SU-DHL-6 (cell line): ENCODE measurements around the gene RHAG.

Experiments used
- H2AFZ ChIP-seq: fragments of 200-600 bp; sonication (generic); 2 replicates; pipeline ENCODE4 v1.6.1; 2014; ENCODE audit warnings: low read depth, mild to moderate bottlenecking, moderate library complexity, mixed read lengths, antibody characterized with exemption, low read length; ENCODE audit not compliant: severe bottlenecking
- H3F3A ChIP-seq: fragments of 200-600 bp; shearing (Covaris generic); 2 replicates; pipeline ENCODE4 v1.6.0; 2016; ENCODE audit warnings: antibody characterized with exemption, mild to moderate bottlenecking; ENCODE audit not compliant: insufficient read depth
- H3K27ac ChIP-seq: fragments of 200-600 bp; sonication (generic); 2 replicates; pipeline ENCODE4 v1.5.1; 2016; ENCODE audit warnings: low read depth, mild to moderate bottlenecking, low read length, moderate library complexity, mixed read lengths
- H3K27me3 ChIP-seq: fragments of 200-600 bp; sonication (generic), shearing (Covaris generic); 2 replicates; pipeline ENCODE4 v1.6.0; 2014; ENCODE audit warnings: mild to moderate bottlenecking, low read length
- H3K36me3 ChIP-seq: fragments of 200-600 bp; sonication (generic); 2 replicates; pipeline ENCODE4 v1.6.1; 2014; ENCODE audit warnings: mild to moderate bottlenecking, low read length, mixed read lengths
- H3K4me2 ChIP-seq: fragments of 300-600, 200-600 bp; shearing (Covaris generic), sonication (generic); 2 replicates; pipeline ENCODE4 v1.6.0; 2014; ENCODE audit warnings: low read length, low read depth, mild to moderate bottlenecking; ENCODE audit not compliant: poor library complexity, severe bottlenecking
- H3K4me3 ChIP-seq: fragments of 200-600 bp; sonication (generic); 2 replicates; pipeline ENCODE4 v1.5.1; 2014; ENCODE audit warnings: antibody characterized with exemption, low read length, mild to moderate bottlenecking, mixed read lengths; ENCODE audit not compliant: insufficient read depth, poor library complexity, severe bottlenecking
- H3K79me2 ChIP-seq: fragments of 200-600 bp; sonication (generic); 2 replicates; pipeline ENCODE4 v1.6.1; 2014; ENCODE audit warnings: mild to moderate bottlenecking, low read length, moderate library complexity; ENCODE audit not compliant: insufficient read depth
- H3K9ac ChIP-seq: fragments of 200-600 bp; sonication (generic); 2 replicates; pipeline ENCODE4 v1.7.0; 2014; ENCODE audit warnings: mild to moderate bottlenecking, low read length
- H3K9me2 ChIP-seq: fragments of 200-600 bp; sonication (generic); replicated peaks from 2 replicates; pipeline ENCODE4 v1.6.1; 2014; ENCODE audit warnings: low read length; ENCODE audit not compliant: insufficient read depth
- H3K9me3 ChIP-seq: fragments of 200-600 bp; sonication (generic); 2 replicates; pipeline ENCODE4 v1.6.1; 2014; ENCODE audit warnings: low read length, mixed read lengths; ENCODE audit not compliant: insufficient read depth
- H4K20me1 ChIP-seq: fragments of 200-600 bp; sonication (generic); 2 replicates; pipeline ENCODE4 v1.6.1; 2014; ENCODE audit warnings: low read depth, mild to moderate bottlenecking, antibody characterized with exemption, low read length, moderate library complexity, mixed read lengths
- EZH2phosphoT487 ChIP-seq: fragments of 200-600 bp; sonication (generic), shearing (Covaris generic); conservative IDR thresholded peaks from 2 replicates; pipeline ENCODE4 v1.6.1; 2018; ENCODE audit warnings: mild to moderate bottlenecking, antibody characterized with exemption, low read length, moderate library complexity, mixed read lengths
- TF ChIP-seq, protein P1 (sequence below): fragments of 200-600 bp; sonication (generic); IDR thresholded peaks from one replicate; pipeline ENCODE4 v1.5.1; 2017; ENCODE audit warnings: antibody characterized with exemption, mild to moderate bottlenecking, low read length, moderate library complexity; ENCODE audit not compliant: insufficient read depth, poor library complexity, severe bottlenecking

The RHAG gene

DNA sequence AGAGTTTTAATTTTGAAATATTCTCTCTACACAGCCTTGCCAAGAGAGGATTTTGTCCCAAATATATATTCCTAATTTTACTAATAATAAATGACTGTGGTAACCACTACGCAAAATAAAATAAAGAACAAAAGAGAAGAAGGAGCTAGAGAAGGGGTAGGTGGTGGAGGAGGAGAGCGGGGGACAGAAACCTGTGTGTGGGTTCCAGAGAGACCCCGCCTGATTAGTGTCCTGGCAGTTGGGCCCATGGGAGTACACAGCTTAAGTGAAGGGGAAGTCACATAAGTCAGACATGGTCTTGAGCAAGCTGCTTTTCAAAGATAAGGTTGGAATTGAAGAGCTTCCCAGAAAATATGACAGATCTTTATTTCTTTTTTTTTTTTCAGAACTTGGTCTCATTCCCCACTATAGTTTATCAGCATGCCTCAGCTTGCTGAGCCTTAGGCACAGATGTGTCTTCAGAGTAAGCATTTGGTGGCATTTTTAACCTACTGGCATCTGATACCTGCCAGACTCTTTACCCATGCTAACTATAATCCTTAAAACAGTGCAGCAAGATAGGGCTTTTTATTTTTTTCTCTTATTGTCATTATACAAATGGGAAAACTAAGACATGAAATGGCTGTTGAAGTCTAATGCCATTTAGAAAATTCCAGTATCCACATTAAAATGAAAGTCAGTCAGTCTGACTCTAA is 9.6 kb upstream of the RHAG start:
- Histone ChIP-seq H3F3A (no peaks in the 10 kb centered on the region), H4K20me1 (no peaks in the 10 kb centered on the region), H3K36me3 (no peaks in the 10 kb centered on the region), H3K79me2 (no peaks in the 10 kb centered on the region), H3K4me3 (no peak overlapping the region), H3K27me3 (no peaks in the 10 kb centered on the region), H3K9me3 (no peaks in the 10 kb centered on the region), H3K9me2 (no peaks in the 10 kb centered on the region), H3K9ac (no peak overlapping the region), H3K4me2 (no peak overlapping the region), H2AFZ (no peak overlapping the region), H3K27ac (no peak overlapping the region)
- no peak for TF ChIP-seq EZH2phosphoT487
- TF ChIP-seq, protein P1, sequence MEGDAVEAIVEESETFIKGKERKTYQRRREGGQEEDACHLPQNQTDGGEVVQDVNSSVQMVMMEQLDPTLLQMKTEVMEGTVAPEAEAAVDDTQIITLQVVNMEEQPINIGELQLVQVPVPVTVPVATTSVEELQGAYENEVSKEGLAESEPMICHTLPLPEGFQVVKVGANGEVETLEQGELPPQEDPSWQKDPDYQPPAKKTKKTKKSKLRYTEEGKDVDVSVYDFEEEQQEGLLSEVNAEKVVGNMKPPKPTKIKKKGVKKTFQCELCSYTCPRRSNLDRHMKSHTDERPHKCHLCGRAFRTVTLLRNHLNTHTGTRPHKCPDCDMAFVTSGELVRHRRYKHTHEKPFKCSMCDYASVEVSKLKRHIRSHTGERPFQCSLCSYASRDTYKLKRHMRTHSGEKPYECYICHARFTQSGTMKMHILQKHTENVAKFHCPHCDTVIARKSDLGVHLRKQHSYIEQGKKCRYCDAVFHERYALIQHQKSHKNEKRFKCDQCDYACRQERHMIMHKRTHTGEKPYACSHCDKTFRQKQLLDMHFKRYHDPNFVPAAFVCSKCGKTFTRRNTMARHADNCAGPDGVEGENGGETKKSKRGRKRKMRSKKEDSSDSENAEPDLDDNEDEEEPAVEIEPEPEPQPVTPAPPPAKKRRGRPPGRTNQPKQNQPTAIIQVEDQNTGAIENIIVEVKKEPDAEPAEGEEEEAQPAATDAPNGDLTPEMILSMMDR = no peak

- Histone ChIP-seq H3K36me3 (no peaks in the 10 kb centered on the region), H2AFZ (no peak overlapping the region), H3F3A (no peaks in the 10 kb centered on the region), H4K20me1 (no peaks in the 10 kb centered on the region), H3K9me2 (no peaks in the 10 kb centered on the region), H3K27me3 (no peaks in the 10 kb centered on the region), H3K4me3 (no peak overlapping the region), H3K79me2 (no peaks in the 10 kb centered on the region), H3K9me3 (no peaks in the 10 kb centered on the region), H3K4me2 (no peak overlapping the region), H3K9ac (no peak overlapping the region), H3K27ac (no peak overlapping the region)
- TF ChIP-seq, protein P1 = no peak
- TF ChIP-seq EZH2phosphoT487 = no peak
Measured at GRCh38 chr6:49645139-49645538, 8.5 kb upstream of the RHAG start.

- no peaks in the 10 kb centered on the region for H3K79me2 ChIP-seq
- H3K27ac ChIP-seq = no peak overlapping the region
- TF ChIP-seq, protein P1 = no peak
- no peak for TF ChIP-seq EZH2phosphoT487
- H4K20me1 ChIP-seq = no peaks in the 10 kb centered on the region
- H3K9me2 ChIP-seq = no peaks in the 10 kb centered on the region
- no peaks in the 10 kb centered on the region for H3K9me3 ChIP-seq
- H3K9ac ChIP-seq = no peak overlapping the region
- no peak overlapping the region for H3K4me2 ChIP-seq
- H3K36me3 ChIP-seq = no peaks in the 10 kb centered on the region
- no peak overlapping the region for H3K4me3 ChIP-seq
- no peaks in the 10 kb centered on the region for H3F3A ChIP-seq
- H2AFZ ChIP-seq = no peak overlapping the region
- H3K27me3 ChIP-seq = no peaks in the 10 kb centered on the region
Measured at GRCh38 chr6:49639177-49639817, 2.7 kb upstream of the RHAG start.
